Measurements from ENCODE around the gene PCBP3.
"Not testable (repeated sequence)": the region's sequence is repeated elsewhere in the genome, so short reads cannot be mapped to it uniquely, and the experiment has no call there.

PCBP3 gene

GRCh38 chr21:45836694-45837670, 193.5 kb downstream of the PCBP3 start:
- DNase-seq (ENCODE audit: low read depth in 2 of 3, low spot score in 2 of 3) = no peak

- no peak for DNase-seq (ENCODE audit: low read depth in 2 of 3, low spot score in 2 of 3)
These were observed 194.4 kb downstream of the PCBP3 start for GRCh38 chr21:45837936-45838335.

- DNase-seq (ENCODE audit: low read depth in 2 of 3, low spot score in 2 of 3) = no peak
These were observed 195.1 kb downstream of the PCBP3 start for GRCh38 chr21:45838634-45839033.

- DNase-seq (ENCODE audit: low read depth in 2 of 3, low spot score in 2 of 3) = no peak
These were observed 195.7 kb downstream of the PCBP3 start for GRCh38 chr21:45839274-45839673.

- DNase-seq (ENCODE audit: low read depth in 2 of 3, low spot score in 2 of 3) = no peak
These were observed 197.5 kb downstream of the PCBP3 start for GRCh38 chr21:45841033-45841432.

- DNase-seq (ENCODE audit: low read depth in 2 of 3, low spot score in 2 of 3) = no peak
These were observed 199.9 kb downstream of the PCBP3 start for GRCh38 chr21:45843426-45843825.

- no peak for DNase-seq (ENCODE audit: low read depth in 2 of 3, low spot score in 2 of 3)
These were observed 200.7 kb downstream of the PCBP3 start for GRCh38 chr21:45844181-45844580.

- no peak for DNase-seq (ENCODE audit: low read depth in 2 of 3, low spot score in 2 of 3)
These were observed 201.7 kb downstream of the PCBP3 start for GRCh38 chr21:45845063-45845769.

GRCh38 chr21:45845770-45846090, 202.2 kb downstream of the PCBP3 start:
- DNase-seq (ENCODE audit: low read depth in 2 of 3, low spot score in 2 of 3) = no peak

GRCh38 chr21:45846373-45847160, 203.0 kb downstream of the PCBP3 start:
- no peak for DNase-seq (ENCODE audit: low read depth in 2 of 3, low spot score in 2 of 3)

- DNase-seq (ENCODE audit: low read depth in 2 of 3, low spot score in 2 of 3) = no peak
These were observed 204.3 kb downstream of the PCBP3 start for GRCh38 chr21:45847870-45848269.

- DNase-seq (ENCODE audit: low read depth in 2 of 3, low spot score in 2 of 3) = no peak
These were observed 204.8 kb downstream of the PCBP3 start for GRCh38 chr21:45848331-45848730.

- no peak for DNase-seq (ENCODE audit: low read depth in 2 of 3, low spot score in 2 of 3)
These were observed 205.3 kb downstream of the PCBP3 start for GRCh38 chr21:45848805-45849204.

- DNase-seq (ENCODE audit: low read depth in 2 of 3, low spot score in 2 of 3) = no peak
These were observed 206.1 kb downstream of the PCBP3 start for GRCh38 chr21:45849651-45850050.

- no peak for DNase-seq (ENCODE audit: low read depth in 2 of 3, low spot score in 2 of 3)
These were observed 206.7 kb downstream of the PCBP3 start for GRCh38 chr21:45850181-45850580.

GRCh38 chr21:45852386-45852785, 208.9 kb downstream of the PCBP3 start:
- not testable (repeated sequence) for DNase-seq (ENCODE audit: low read depth in 2 of 3, low spot score in 2 of 3)

- DNase-seq (ENCODE audit: low read depth in 2 of 3, low spot score in 2 of 3) = no peak
These were observed 209.4 kb downstream of the PCBP3 start for GRCh38 chr21:45852886-45853400.

GRCh38 chr21:45853703-45854342, 210.3 kb downstream of the PCBP3 start:
- DNase-seq (ENCODE audit: low read depth in 2 of 3, low spot score in 2 of 3) = no peak

- DNase-seq (ENCODE audit: low read depth in 2 of 3, low spot score in 2 of 3) = no peak
These were observed 211.2 kb downstream of the PCBP3 start for GRCh38 chr21:45854690-45855247.

GRCh38 chr21:45855248-45855811, 211.8 kb downstream of the PCBP3 start:
- no peak for DNase-seq (ENCODE audit: low read depth in 2 of 3, low spot score in 2 of 3)

Measured in activated CD8-positive, alpha-beta memory T cell treated with anti-CD3 and anti-CD28 coated beads for 48 hours (primary cell).